IMR-90 (cell line): Measurements from ENCODE around the gene TMTC1. TPM values are rescaled to one million over a fixed set of nuclear protein-coding genes. Genes with fewer than 3 reads are reported as not detected.
"Not testable (repeated sequence)": the region's sequence is repeated elsewhere in the genome, so short reads cannot be mapped to it uniquely, and the experiment has no call there.

Experiments used
- ATAC-seq: fragments of 200-7000 bp; cut with Tn5 transposase; 2 replicates; pipeline ENCODE4 v1.9.1; 2020; ENCODE audit warnings: low read depth, mild to moderate bottlenecking, moderate library complexity
- BruUV-seq: library from RNA; stranded (reverse); fragments of 400-500 nt; replicated peaks from 2 replicates; lab custom pipeline; 2021; lab: Mats Ljungman, UMichigan
- CTCF ChIA-PET: fragments of 300-600 bp; formaldehyde crosslinking; extraction: SDS; loops from one replicate; lab custom pipeline; 2021; ENCODE audit warnings: antibody characterized with exemption; lab: Yijun Ruan, JAX
- POLR2A ChIA-PET: fragments of 300-600 bp; sonication (Branson Sonifier 250); formaldehyde crosslinking; loops from one replicate; lab custom pipeline; 2022; ENCODE audit warnings: antibody characterized with exemption; ENCODE audit not compliant: unreplicated experiment; lab: Charles Lee
- DNase-seq: peaks from one replicate; pipeline ENCODE4 v3.0.0; 2013
- H2AFZ ChIP-seq: replicated peaks from 2 replicates; pipeline ENCODE3; 2013; ENCODE audit warnings: low read length, mild to moderate bottlenecking; ENCODE audit not compliant: poor library complexity
- H2AK5ac ChIP-seq: 2 replicates; pipeline ENCODE4 v1.6.1; 2013; ENCODE audit warnings: low read depth, low read length, inconsistent platforms
- H2AK9ac ChIP-seq: replicated peaks from 2 replicates; pipeline ENCODE3; 2013; ENCODE audit warnings: mild to moderate bottlenecking, low read depth, low read length, moderate library complexity; ENCODE audit not compliant: poor library complexity
- H2BK120ac ChIP-seq: 2 replicates; pipeline ENCODE4 v1.6.1; 2013; ENCODE audit warnings: low read depth, low read length, inconsistent platforms
- H2BK15ac ChIP-seq: 3 replicates; pipeline ENCODE4 v1.6.1; 2013; ENCODE audit warnings: low read depth, low read length, inconsistent platforms
- H2BK20ac ChIP-seq: 2 replicates; pipeline ENCODE4 v1.6.1; 2013; ENCODE audit warnings: low read depth, mild to moderate bottlenecking, inconsistent platforms, low read length, moderate library complexity
- H2BK5ac ChIP-seq: 2 replicates; pipeline ENCODE4 v1.6.1; 2013; ENCODE audit warnings: mild to moderate bottlenecking, low read depth, low read length, inconsistent platforms; ENCODE audit not compliant: poor library complexity, severe bottlenecking
- H3K14ac ChIP-seq: replicated peaks from 2 replicates; pipeline ENCODE4 v1.6.1; 2013; ENCODE audit warnings: low read depth, low read length, inconsistent platforms
- H3K18ac ChIP-seq: 2 replicates; pipeline ENCODE4 v1.6.1; 2013; ENCODE audit warnings: low read depth, low read length, control low read depth
- H3K23ac ChIP-seq: 2 replicates; pipeline ENCODE4 v1.6.1; 2013; ENCODE audit warnings: low read depth, low read length, inconsistent platforms
- H3K27ac ChIP-seq: 2 replicates; pipeline ENCODE4 v1.5.1; 2013; ENCODE audit warnings: mild to moderate bottlenecking, control low read depth, low read length; ENCODE audit not compliant: insufficient read depth
- H3K27me3 ChIP-seq: 2 replicates; pipeline ENCODE4 v1.6.1; 2013; ENCODE audit warnings: low read length; ENCODE audit not compliant: control insufficient read depth, insufficient read depth
- H3K36me3 ChIP-seq: 2 replicates; pipeline ENCODE4 v1.6.1; 2013; ENCODE audit warnings: low read length, mixed read lengths; ENCODE audit not compliant: control insufficient read depth, insufficient read depth
- H3K4ac ChIP-seq: 2 replicates; pipeline ENCODE4 v1.6.1; 2013; ENCODE audit warnings: low read depth, low read length, inconsistent platforms
- H3K4me1 ChIP-seq: 2 replicates; pipeline ENCODE4 v1.6.1; 2013; ENCODE audit warnings: low read length, mixed read lengths; ENCODE audit not compliant: control insufficient read depth, insufficient read depth
- H3K4me2 ChIP-seq: 2 replicates; pipeline ENCODE4 v1.6.1; 2013; ENCODE audit warnings: low read depth, mild to moderate bottlenecking, control low read depth, low read length, moderate library complexity
- H3K4me3 ChIP-seq: 2 replicates; pipeline ENCODE4 v1.5.1; 2013; ENCODE audit warnings: low read depth, mild to moderate bottlenecking, control low read depth, low read length, moderate library complexity; ENCODE audit not compliant: insufficient read depth
- H3K56ac ChIP-seq: 2 replicates; pipeline ENCODE4 v1.6.1; 2013; ENCODE audit warnings: low read length, inconsistent platforms; ENCODE audit not compliant: insufficient read depth; ENCODE audit errors: extremely low read depth
- H3K79me1 ChIP-seq, 2 experiments: 2 replicates each; pipeline ENCODE4 v1.6.1; 2013; ENCODE audit warnings: low read length in 2 of 2, inconsistent platforms in 1 of 2, low read depth in 1 of 2
- H3K9ac ChIP-seq: 2 replicates; pipeline ENCODE4 v1.6.1; 2013; ENCODE audit warnings: low read depth, low read length, control low read depth
- H3K9me1 ChIP-seq: 2 replicates; pipeline ENCODE4 v1.6.1; 2013; ENCODE audit warnings: low read length, inconsistent platforms; ENCODE audit not compliant: insufficient read depth
- H3K9me3 ChIP-seq: 2 replicates; pipeline ENCODE4 v1.6.1; 2013; ENCODE audit warnings: low read length; ENCODE audit not compliant: control insufficient read depth, insufficient read depth
- H4K20me1 ChIP-seq: 2 replicates; pipeline ENCODE4 v1.6.1; 2013; ENCODE audit warnings: low read length, inconsistent platforms; ENCODE audit not compliant: insufficient read depth
- H4K5ac ChIP-seq: 2 replicates; pipeline ENCODE4 v1.6.1; 2013; ENCODE audit warnings: mild to moderate bottlenecking, low read depth, low read length, control low read depth
- H4K8ac ChIP-seq, 2 experiments: 2 replicates each; pipeline ENCODE4 v1.6.1; 2013; ENCODE audit warnings: low read depth in 2 of 2, low read length in 2 of 2, control low read depth in 1 of 2, inconsistent platforms in 1 of 2
- H4K91ac ChIP-seq: 2 replicates; pipeline ENCODE4 v1.6.1; 2013; ENCODE audit warnings: low read depth, low read length, inconsistent platforms; ENCODE audit not compliant: insufficient read depth
- WGBS, 2 experiments: methylation state at CpG; one replicate each; pipeline versions ENCODE4 v1.1.5 to v1.1.7; 2013; ENCODE audit warnings: missing lambda C conversion rate in 2 of 2; ENCODE audit not compliant: insufficient read length in 1 of 2; ENCODE audit errors: extremely low coverage in 2 of 2; 5-methylcytosine and 5-hydroxymethylcytosine counted together
- dilution Hi-C: fragments of 300-500 bp; cut with HindIII; formaldehyde crosslinking; loops from one replicate; pipeline ENCODE4 v1.14.3; 2018; ENCODE audit warnings: low sequenced_read_pairs; ENCODE audit not compliant: unreplicated experiment
- in situ Hi-C: fragments of 300-500 bp; cut with MboI; formaldehyde crosslinking; loops from 3 replicates; pipeline ENCODE4 v1.14.3; 2019; ENCODE audit warnings: low sequenced_read_pairs, inconsistent platforms, mixed read lengths
- intact Hi-C: fragments of 100-400 bp; cut with micrococcal nuclease; formaldehyde crosslinking; loops from 2 replicates; pipeline ENCODE4 v1.10.0; 2022
- polyA plus RNA-seq, 3 experiments: library from polyadenylated mRNA; depleted of rRNA; stranded (reverse); fragments of >200 nt; gene quantifications; 2 replicates each; pipeline ENCODE4 v1.2.3, GENCODE V29; 2012; ENCODE audit warnings: low replicate concordance in 1 of 3
- total RNA-seq: library from RNA; depleted of rRNA; stranded (reverse); fragments of >200 nt; gene quantifications from 2 replicates; pipeline ENCODE4 v1.2.3, GENCODE V29; 2012

Gene TMTC1
- total and polyA plus RNA-seq, 2 of the 4 experiments (the other 2 are of a cell fraction): 12.5 to 36.4 TPM

GRCh38 chr12:29809616-29810361, 26.0 kb upstream of the TMTC1 start:
- in situ Hi-C loops, H2BK5ac ChIP-seq, H3K79me1 ChIP-seq, dilution Hi-C loops, H4K20me1 ChIP-seq, H3K56ac ChIP-seq, H3K4ac ChIP-seq, H3K9me3 ChIP-seq, H3K9ac ChIP-seq, H3K4me1 ChIP-seq, H3K36me3 ChIP-seq, H4K5ac ChIP-seq, H2BK15ac ChIP-seq, H3K4me3 ChIP-seq, intact Hi-C loops, H2BK20ac ChIP-seq, POLR2A ChIA-PET, H2BK120ac ChIP-seq, ATAC-seq, H3K9me1 ChIP-seq, H3K23ac ChIP-seq, H2AFZ ChIP-seq, H2AK9ac ChIP-seq, H3K4me2 ChIP-seq, H2AK5ac ChIP-seq, DNase-seq, H4K8ac ChIP-seq, H3K27ac ChIP-seq, H4K91ac ChIP-seq, H3K18ac ChIP-seq, CTCF ChIA-PET, H3K14ac ChIP-seq, H3K27me3 ChIP-seq, BruUV-seq: not testable (repeated sequence)
- no CpG with 5 or more reads among the region's 24 CpGs for WGBS, 2 experiments
